ENCODE data around the gene TENM4. TPM values are rescaled to one million over a fixed set of nuclear protein-coding genes. Genes with fewer than 3 reads are reported as not detected.

Gene TENM4
- total and polyA plus RNA-seq, 2 of the 8 experiments (the other 6 are each of a cell fraction or from before 2014, with no cell fraction given), result 3.5 to 7.2 TPM

DNA sequence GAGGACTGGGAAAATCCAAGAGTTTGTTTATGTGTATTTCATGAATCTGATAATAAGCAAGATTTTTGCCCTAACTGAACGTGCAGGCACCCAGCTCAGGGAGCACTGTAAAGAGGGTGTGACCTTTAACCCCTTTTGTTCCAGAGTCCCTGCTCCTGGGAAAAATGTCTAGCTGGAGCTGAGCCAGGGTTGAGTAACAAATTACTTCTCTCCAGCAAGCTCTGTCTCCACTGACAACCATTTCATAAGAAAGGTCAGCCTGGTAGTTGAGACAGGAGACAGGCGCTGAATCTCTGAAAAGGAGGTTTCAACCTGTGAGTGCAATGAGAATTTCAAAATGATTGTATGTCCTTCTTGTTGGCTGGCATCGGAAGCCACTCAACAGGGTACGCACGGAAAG lies 709.8 kb downstream of the TENM4 start:
- Histone ChIP-seq H4K20me1 (replicated peaks in 1 of 2; ENCODE audit: control insufficient read depth in 1 of 2, insufficient read depth in 2 of 2, low read length in 2 of 2) (peaks cover 0 to under 1% of the 10 kb centered on the region in 2 experiments), H2BK20ac (ENCODE audit: low read length) (no peak overlapping the region), H3K79me2 (ENCODE audit: control insufficient read depth in 1 of 2, insufficient read depth in 2 of 2, low read length in 2 of 2) (no peaks in the 10 kb centered on the region), H2BK120ac (replicated peaks; ENCODE audit: low read depth, low read length) (no peak overlapping the region), H3K79me1 (ENCODE audit: low read depth, low read length) (no peaks in the 10 kb centered on the region), H3K4me2 (ENCODE audit: insufficient read depth in 1 of 2, low read depth in 2 of 2, low read length in 2 of 2) (no peak overlapping the region), H3K23me2 (ENCODE audit: low read depth, low read length) (no peaks in the 10 kb centered on the region), H3K9me3 (ENCODE audit: insufficient read depth in 2 of 2, low read depth in 1 of 2, low read length in 1 of 2) (no peaks in the 10 kb centered on the region), H3K18ac (ENCODE audit: extremely low read depth, low read length) (no peak overlapping the region), H3K36me3 (ENCODE audit: control insufficient read depth in 2 of 4, insufficient read depth in 4 of 4, low read length in 3 of 4) (no peaks in the 10 kb centered on the region), H2AK5ac (ENCODE audit: low read depth, low read length) (no peak overlapping the region), H3K27ac (ENCODE audit: low read depth, low read length) (no peak overlapping the region), H4K8ac (ENCODE audit: extremely low read depth, insufficient read depth, low read length) (no peak overlapping the region), H3K9ac (replicated peaks in 1 of 4; ENCODE audit: extremely low read depth in 1 of 4, low read depth in 3 of 4, low read length in 3 of 4) (no peak overlapping the region), H3K14ac (ENCODE audit: insufficient read length) (no peak overlapping the region), H2AFZ (ENCODE audit: low read length) (no peak overlapping the region), H3K4me1 (replicated peaks in 1 of 4; ENCODE audit: control insufficient read depth in 3 of 4, insufficient read depth in 4 of 4, low read length in 3 of 4) (no peaks in the 10 kb centered on the region; a peak in 1 of 7 replicates), H2BK5ac (ENCODE audit: low read depth, low read length) (no peak overlapping the region), H3K4ac (replicated peaks; ENCODE audit: insufficient read length, low read depth, low read length) (no peak overlapping the region), H3K23ac (ENCODE audit: insufficient read length) (no peak overlapping the region), H3K56ac (replicated peaks; ENCODE audit: insufficient read length, low read depth, low read length) (no peak overlapping the region), H3K27me3 (replicated peaks in 1 of 4; ENCODE audit: control insufficient read depth in 3 of 4, extremely low read depth in 1 of 4, insufficient read depth in 3 of 4, low read length in 3 of 4) (no peaks in the 10 kb centered on the region), H4K91ac (replicated peaks; ENCODE audit: insufficient read length, low read length) (no peak overlapping the region), H3K4me3 (ENCODE audit: extremely low read depth in 1 of 4, insufficient read depth in 2 of 4, low read depth in 3 of 4, low read length in 4 of 4) (no peak overlapping the region), H2BK12ac (ENCODE audit: low read depth, low read length) (no peak overlapping the region), H4K5ac (ENCODE audit: insufficient read length, low read depth, low read length) (no peak overlapping the region), H2BK15ac (ENCODE audit: low read length) (no peak overlapping the region)
- POLR2A ChIA-PET (ENCODE audit: partially characterized antibody), result interaction anchor here (1.6 kb wide), 1 partner anchor 8 kb away, joined by 4 read pairs; no protein-coding TSS in a partner anchor
- CTCF ChIA-PET (ENCODE audit: partially characterized antibody), result interaction anchor here (2.7 to 5.7 kb wide), 2 partner anchors 14 to 85 kb away, joined by 10 to 48 read pairs; no protein-coding TSS in a partner anchor
- no peak for DNase-seq (ENCODE audit: low read depth in 1 of 2, low spot score in 2 of 2)
- FAIRE-seq, result no peak
- WGBS, 2 experiments (ENCODE audit: extremely low coverage in 1 of 2, insufficient coverage in 1 of 2, insufficient read length in 1 of 2, insufficient replicate concordance in 2 of 2, low coverage in 1 of 2, low lambda C conversion rate in 2 of 2, missing lambda C conversion rate in 1 of 2), result 94% methylated on average over 5 of the region's 5 CpGs; no CpG with 5 or more reads in 1 of the 2 experiments
- TF ChIP-seq BCL11A (IDR thresholded peaks at IDR 0.05; ENCODE audit: low read depth in 2 of 2, low read length in 2 of 2) (no peak), KDM4A (IDR thresholded peaks at IDR 0.05; ENCODE audit: low read depth, low read length, severe bottlenecking) (no peak), YY1 (IDR thresholded peaks at IDR 0.05; ENCODE audit: low read depth, low read length) (no peak), SIX5 (IDR thresholded peaks at IDR 0.05; ENCODE audit: low read depth, low read length) (no peak), CBX8 (IDR thresholded peaks at IDR 0.05; ENCODE audit: borderline replicate concordance, low read depth, low read length) (no peak), RXRA (IDR thresholded peaks at IDR 0.05; ENCODE audit: insufficient read depth, low read depth, low read length) (no peak), TEAD4 (IDR thresholded peaks at IDR 0.05; ENCODE audit: low read depth, low read length) (no peak), FOSL1 (IDR thresholded peaks at IDR 0.05; ENCODE audit: insufficient read depth, low read depth, low read length) (no peak), SRF (IDR thresholded peaks at IDR 0.05; ENCODE audit: low read depth, low read length) (no peak)
- TF ChIP-seq, protein P1, sequence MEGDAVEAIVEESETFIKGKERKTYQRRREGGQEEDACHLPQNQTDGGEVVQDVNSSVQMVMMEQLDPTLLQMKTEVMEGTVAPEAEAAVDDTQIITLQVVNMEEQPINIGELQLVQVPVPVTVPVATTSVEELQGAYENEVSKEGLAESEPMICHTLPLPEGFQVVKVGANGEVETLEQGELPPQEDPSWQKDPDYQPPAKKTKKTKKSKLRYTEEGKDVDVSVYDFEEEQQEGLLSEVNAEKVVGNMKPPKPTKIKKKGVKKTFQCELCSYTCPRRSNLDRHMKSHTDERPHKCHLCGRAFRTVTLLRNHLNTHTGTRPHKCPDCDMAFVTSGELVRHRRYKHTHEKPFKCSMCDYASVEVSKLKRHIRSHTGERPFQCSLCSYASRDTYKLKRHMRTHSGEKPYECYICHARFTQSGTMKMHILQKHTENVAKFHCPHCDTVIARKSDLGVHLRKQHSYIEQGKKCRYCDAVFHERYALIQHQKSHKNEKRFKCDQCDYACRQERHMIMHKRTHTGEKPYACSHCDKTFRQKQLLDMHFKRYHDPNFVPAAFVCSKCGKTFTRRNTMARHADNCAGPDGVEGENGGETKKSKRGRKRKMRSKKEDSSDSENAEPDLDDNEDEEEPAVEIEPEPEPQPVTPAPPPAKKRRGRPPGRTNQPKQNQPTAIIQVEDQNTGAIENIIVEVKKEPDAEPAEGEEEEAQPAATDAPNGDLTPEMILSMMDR (IDR thresholded peaks at IDR 0.05; ENCODE audit: control extremely low read depth in 1 of 3, insufficient read depth in 1 of 3, low read depth in 1 of 3, low read length in 3 of 3), result no peak
- TF ChIP-seq, protein P2, sequence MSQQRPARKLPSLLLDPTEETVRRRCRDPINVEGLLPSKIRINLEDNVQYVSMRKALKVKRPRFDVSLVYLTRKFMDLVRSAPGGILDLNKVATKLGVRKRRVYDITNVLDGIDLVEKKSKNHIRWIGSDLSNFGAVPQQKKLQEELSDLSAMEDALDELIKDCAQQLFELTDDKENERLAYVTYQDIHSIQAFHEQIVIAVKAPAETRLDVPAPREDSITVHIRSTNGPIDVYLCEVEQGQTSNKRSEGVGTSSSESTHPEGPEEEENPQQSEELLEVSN (IDR thresholded peaks at IDR 0.05), result no peak
